GM11168 (cell line): ENCODE results near the gene GRPEL2.
"Not testable (repeated sequence)": the region's sequence is repeated elsewhere in the genome, so short reads cannot be mapped to it uniquely, and the experiment has no call there.

Experiments used
- in situ Hi-C: fragments of 300-500 bp; cut with MboI; formaldehyde crosslinking; loops from one replicate; pipeline ENCODE4 v1.12.0; 2022; ENCODE audit warnings: low sequenced_read_pairs; ENCODE audit not compliant: unreplicated experiment

Gene GRPEL2

GRCh38 chr5:149389552-149390495, 44.5 kb downstream of the GRPEL2 start:
- in situ Hi-C loops = loop anchor here (10.0 kb wide), 1 partner anchor 175 kb away; no protein-coding TSS in a partner anchor

- in situ Hi-C loops = not testable (repeated sequence)
Observed at GRCh38 chr5:149391076-149391475, 45.8 kb downstream of the GRPEL2 start.

GRCh38 chr5:149391524-149391923, 46.2 kb downstream of the GRPEL2 start:
- in situ Hi-C loops = no loop called here

GRCh38 chr5:149392718-149393117, 47.4 kb downstream of the GRPEL2 start:
- in situ Hi-C loops = no loop called here

GRCh38 chr5:149394996-149395395, 49.7 kb downstream of the GRPEL2 start:
- in situ Hi-C loops = not testable (repeated sequence)

GRCh38 chr5:149397530-149397929, 52.2 kb downstream of the GRPEL2 start:
- in situ Hi-C loops = no loop called here

GRCh38 chr5:149398747-149399266, 53.5 kb downstream of the GRPEL2 start:
- in situ Hi-C loops = not testable (repeated sequence)

GRCh38 chr5:149399775-149400174, 54.5 kb downstream of the GRPEL2 start:
- in situ Hi-C loops = no loop called here

- in situ Hi-C loops = no loop called here
Observed at GRCh38 chr5:149400304-149400703, 55.0 kb downstream of the GRPEL2 start.

GRCh38 chr5:149401051-149401450, 55.8 kb downstream of the GRPEL2 start:
- in situ Hi-C loops = no loop called here

GRCh38 chr5:149402291-149402690, 57.0 kb downstream of the GRPEL2 start:
- in situ Hi-C loops = no loop called here
